ES-I3 (cell line): ENCODE measurements around the gene PPP2R5C.

Experiments
- H3K36me3 ChIP-seq: 2 replicates; pipeline ENCODE4 v1.6.1; 2013; ENCODE audit warnings: mild to moderate bottlenecking, low read length, control low read depth, moderate library complexity; ENCODE audit not compliant: insufficient read depth
- H3K4me1 ChIP-seq: 2 replicates; pipeline ENCODE4 v1.6.1; 2013; ENCODE audit warnings: mild to moderate bottlenecking, control low read depth, low read length; ENCODE audit not compliant: insufficient read depth
- H3K9ac ChIP-seq: 2 replicates; pipeline ENCODE4 v1.6.1; 2013; ENCODE audit warnings: low read depth, mild to moderate bottlenecking, low read length, moderate library complexity
- H3K9me3 ChIP-seq: 2 replicates; pipeline ENCODE4 v1.6.1; 2013; ENCODE audit warnings: mild to moderate bottlenecking, low read length, moderate library complexity; ENCODE audit not compliant: control insufficient read depth, insufficient read depth

PPP2R5C gene

GRCh38 chr14:101867854-101868253 is 106.3 kb downstream of the PPP2R5C start:
- H3K4me1 ChIP-seq, result no peaks in the 10 kb centered on the region
- no peaks in the 10 kb centered on the region for H3K9me3 ChIP-seq
- H3K36me3 ChIP-seq, result no peaks in the 10 kb centered on the region
- H3K9ac ChIP-seq, result no peak overlapping the region

- Histone ChIP-seq H3K4me1 (no peaks in the 10 kb centered on the region), H3K9ac (no peak overlapping the region), H3K9me3 (no peaks in the 10 kb centered on the region), H3K36me3 (no peaks in the 10 kb centered on the region)
These were observed 107.7 kb downstream of the PPP2R5C start for GRCh38 chr14:101869217-101869616.

GRCh38 chr14:101870273-101870939 is 108.9 kb downstream of the PPP2R5C start:
- no peaks in the 10 kb centered on the region for H3K36me3 ChIP-seq
- H3K9ac ChIP-seq, result no peak overlapping the region
- no peaks in the 10 kb centered on the region for H3K4me1 ChIP-seq
- H3K9me3 ChIP-seq, result no peaks in the 10 kb centered on the region

- H3K9ac ChIP-seq, result no peak overlapping the region
- H3K4me1 ChIP-seq, result no peaks in the 10 kb centered on the region
- H3K9me3 ChIP-seq, result no peaks in the 10 kb centered on the region
- no peaks in the 10 kb centered on the region for H3K36me3 ChIP-seq
These were observed 110.8 kb downstream of the PPP2R5C start for GRCh38 chr14:101872346-101872745.

GRCh38 chr14:101873076-101873825 is 111.7 kb downstream of the PPP2R5C start:
- Histone ChIP-seq H3K36me3 (no peaks in the 10 kb centered on the region), H3K4me1 (no peaks in the 10 kb centered on the region), H3K9ac (no peak overlapping the region), H3K9me3 (no peaks in the 10 kb centered on the region)

- H3K9ac ChIP-seq, result no peak overlapping the region
- no peaks in the 10 kb centered on the region for H3K36me3 ChIP-seq
- no peaks in the 10 kb centered on the region for H3K4me1 ChIP-seq
- H3K9me3 ChIP-seq, result no peaks in the 10 kb centered on the region
These were observed 112.5 kb downstream of the PPP2R5C start for GRCh38 chr14:101873991-101874390.

- no peaks in the 10 kb centered on the region for H3K9me3 ChIP-seq
- H3K36me3 ChIP-seq, result no peaks in the 10 kb centered on the region
- no peak overlapping the region for H3K9ac ChIP-seq
- H3K4me1 ChIP-seq, result no peaks in the 10 kb centered on the region
These were observed 113.7 kb downstream of the PPP2R5C start for GRCh38 chr14:101875041-101875726.

GRCh38 chr14:101875727-101876554 is 114.4 kb downstream of the PPP2R5C start:
- Histone ChIP-seq H3K9me3 (no peaks in the 10 kb centered on the region), H3K36me3 (no peaks in the 10 kb centered on the region), H3K9ac (no peak overlapping the region), H3K4me1 (no peaks in the 10 kb centered on the region)

GRCh38 chr14:101876555-101876938 is 115.0 kb downstream of the PPP2R5C start:
- no peaks in the 10 kb centered on the region for H3K9me3 ChIP-seq
- H3K4me1 ChIP-seq, result no peaks in the 10 kb centered on the region
- no peaks in the 10 kb centered on the region for H3K36me3 ChIP-seq
- no peak overlapping the region for H3K9ac ChIP-seq

- Histone ChIP-seq H3K9me3 (no peaks in the 10 kb centered on the region), H3K4me1 (no peaks in the 10 kb centered on the region), H3K36me3 (no peaks in the 10 kb centered on the region), H3K9ac (no peak overlapping the region)
These were observed 116.3 kb downstream of the PPP2R5C start for GRCh38 chr14:101877766-101878165.

- Histone ChIP-seq H3K4me1 (no peaks in the 10 kb centered on the region), H3K36me3 (no peaks in the 10 kb centered on the region), H3K9me3 (no peaks in the 10 kb centered on the region), H3K9ac (no peak overlapping the region)
These were observed 116.8 kb downstream of the PPP2R5C start for GRCh38 chr14:101878211-101878821.

- Histone ChIP-seq H3K9me3 (no peaks in the 10 kb centered on the region), H3K36me3 (no peaks in the 10 kb centered on the region), H3K9ac (no peak overlapping the region), H3K4me1 (no peaks in the 10 kb centered on the region)
These were observed 117.5 kb downstream of the PPP2R5C start for GRCh38 chr14:101878822-101879528.

GRCh38 chr14:101879529-101880336 is 118.2 kb downstream of the PPP2R5C start:
- H3K9me3 ChIP-seq, result no peaks in the 10 kb centered on the region
- H3K9ac ChIP-seq, result no peak overlapping the region
- H3K36me3 ChIP-seq, result no peaks in the 10 kb centered on the region; the same call in 1 of the 2 replicates
- H3K4me1 ChIP-seq, result no peaks in the 10 kb centered on the region
